Measurements from ENCODE around the gene GRHPR.

GRHPR gene

GRCh38 chr9:37404590-37404989 is 17.9 kb upstream of the GRHPR start:
- no peak overlapping the region for H3K27ac ChIP-seq (ENCODE audit: poor library complexity, severe bottlenecking)
- no peak for TF ChIP-seq CTCF (IDR thresholded peaks at IDR 0.05; ENCODE audit: poor library complexity, severe bottlenecking)
- H3K4me3 ChIP-seq (ENCODE audit: severe bottlenecking): no peak overlapping the region
- no peaks in the 10 kb centered on the region for H3K36me3 ChIP-seq (ENCODE audit: low read depth)
- H3K27me3 ChIP-seq (ENCODE audit: insufficient read depth, poor library complexity, severe bottlenecking): no peaks in the 10 kb centered on the region
- DNase-seq (ENCODE audit: low spot score): no peak
- ATAC-seq (ENCODE audit: low read depth): no peak
- no peaks in the 10 kb centered on the region for H3K4me1 ChIP-seq (ENCODE audit: insufficient read depth, poor library complexity, severe bottlenecking)
- no peaks in the 10 kb centered on the region for H3K9me3 ChIP-seq (ENCODE audit: severe bottlenecking)

- TF ChIP-seq CTCF (IDR thresholded peaks at IDR 0.05; ENCODE audit: poor library complexity, severe bottlenecking): no peak
- no peak for DNase-seq (ENCODE audit: low spot score)
- Histone ChIP-seq H3K27me3 (ENCODE audit: insufficient read depth, poor library complexity, severe bottlenecking) (no peaks in the 10 kb centered on the region), H3K9me3 (ENCODE audit: severe bottlenecking) (no peaks in the 10 kb centered on the region), H3K27ac (ENCODE audit: poor library complexity, severe bottlenecking) (no peak overlapping the region), H3K36me3 (ENCODE audit: low read depth) (no peaks in the 10 kb centered on the region), H3K4me3 (ENCODE audit: severe bottlenecking) (no peak overlapping the region), H3K4me1 (ENCODE audit: insufficient read depth, poor library complexity, severe bottlenecking) (no peaks in the 10 kb centered on the region)
- no peak for ATAC-seq (ENCODE audit: low read depth)
Observed at GRCh38 chr9:37405350-37405749, 17.1 kb upstream of the GRHPR start.

GRCh38 chr9:37405764-37406380 is 16.6 kb upstream of the GRHPR start:
- H3K27ac ChIP-seq (ENCODE audit: poor library complexity, severe bottlenecking): no peak overlapping the region
- no peaks in the 10 kb centered on the region for H3K4me1 ChIP-seq (ENCODE audit: insufficient read depth, poor library complexity, severe bottlenecking)
- no peaks in the 10 kb centered on the region for H3K9me3 ChIP-seq (ENCODE audit: severe bottlenecking)
- TF ChIP-seq CTCF (IDR thresholded peaks at IDR 0.05; ENCODE audit: poor library complexity, severe bottlenecking): no peak
- no peaks in the 10 kb centered on the region for H3K36me3 ChIP-seq (ENCODE audit: low read depth)
- no peak for DNase-seq (ENCODE audit: low spot score)
- H3K27me3 ChIP-seq (ENCODE audit: insufficient read depth, poor library complexity, severe bottlenecking): no peaks in the 10 kb centered on the region
- ATAC-seq (ENCODE audit: low read depth): no peak
- H3K4me3 ChIP-seq (ENCODE audit: severe bottlenecking): no peak overlapping the region

GRCh38 chr9:37406603-37407401 is 15.7 kb upstream of the GRHPR start:
- no peaks in the 10 kb centered on the region for H3K36me3 ChIP-seq (ENCODE audit: low read depth)
- TF ChIP-seq CTCF (IDR thresholded peaks at IDR 0.05; ENCODE audit: poor library complexity, severe bottlenecking): no peak
- no peak overlapping the region for H3K4me3 ChIP-seq (ENCODE audit: severe bottlenecking)
- DNase-seq (ENCODE audit: low spot score) (no peak), ATAC-seq (ENCODE audit: low read depth) (no peak)
- H3K27me3 ChIP-seq (ENCODE audit: insufficient read depth, poor library complexity, severe bottlenecking): no peaks in the 10 kb centered on the region
- H3K27ac ChIP-seq (ENCODE audit: poor library complexity, severe bottlenecking): no peak overlapping the region
- H3K4me1 ChIP-seq (ENCODE audit: insufficient read depth, poor library complexity, severe bottlenecking): no peaks in the 10 kb centered on the region
- no peaks in the 10 kb centered on the region for H3K9me3 ChIP-seq (ENCODE audit: severe bottlenecking)

- TF ChIP-seq CTCF (IDR thresholded peaks at IDR 0.05; ENCODE audit: poor library complexity, severe bottlenecking): peak; percentile 38
- H3K4me1 ChIP-seq (ENCODE audit: insufficient read depth, poor library complexity, severe bottlenecking): peaks cover 3% of the 10 kb centered on the region
- DNase-seq (ENCODE audit: low spot score): no peak
- ATAC-seq (ENCODE audit: low read depth): no peak
- H3K27me3 ChIP-seq (ENCODE audit: insufficient read depth, poor library complexity, severe bottlenecking): no peaks in the 10 kb centered on the region
- H3K27ac ChIP-seq (ENCODE audit: poor library complexity, severe bottlenecking): no peak overlapping the region
- no peaks in the 10 kb centered on the region for H3K9me3 ChIP-seq (ENCODE audit: severe bottlenecking)
- no peak overlapping the region for H3K4me3 ChIP-seq (ENCODE audit: severe bottlenecking)
- H3K36me3 ChIP-seq (ENCODE audit: low read depth): no peaks in the 10 kb centered on the region
Observed at GRCh38 chr9:37407468-37407867, 15.0 kb upstream of the GRHPR start.

Data from RWPE2 (cell line).